HL-60/S4 treated with phorbol 12-myristate 13-acetate at 8.2 ng/mL for 4 days and 3 days (cell line): ENCODE data around the gene OR51B5.
"Not testable (repeated sequence)": the region's sequence is repeated elsewhere in the genome, so short reads cannot be mapped to it uniquely, and the experiment has no call there.

Experiments
- in situ Hi-C: fragments of 300-500 bp; cut with MboI; formaldehyde crosslinking; loops from 2 replicates; pipeline ENCODE4 v1.15.0; 2022; ENCODE audit warnings: low sequenced_read_pairs

Gene OR51B5

DNA sequence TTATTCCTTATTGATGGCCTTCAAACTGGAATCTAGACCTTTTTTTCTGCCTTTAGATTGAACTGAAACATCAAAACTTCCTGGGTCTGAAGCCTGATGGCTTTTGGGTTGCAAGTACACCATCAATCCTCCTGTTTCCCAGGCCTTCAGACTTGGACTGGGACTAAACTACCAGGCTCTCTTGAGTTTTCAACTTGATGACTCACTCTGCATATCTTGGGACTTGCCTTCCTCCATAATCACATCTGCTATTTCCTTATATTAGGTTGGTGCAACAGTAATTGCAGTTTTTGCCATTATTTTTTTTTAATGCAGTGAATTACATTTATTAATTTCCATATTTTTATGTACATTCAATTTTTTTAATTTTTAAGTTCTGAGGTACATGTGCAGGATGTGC lies 7.0 kb downstream of the OR51B5 start:
- in situ Hi-C loops, result no loop called here

- in situ Hi-C loops, result no loop called here
Measured at GRCh38 chr11:5335170-5335569, 8.2 kb downstream of the OR51B5 start.

- in situ Hi-C loops, result no loop called here
Measured at GRCh38 chr11:5324197-5324596, 19.1 kb downstream of the OR51B5 start, which contains the start of gene OR51B2. OR51B2 (minus strand) TSS chr11:5324297; CDS start chr11:5324297, 0 bp downstream.

DNA sequence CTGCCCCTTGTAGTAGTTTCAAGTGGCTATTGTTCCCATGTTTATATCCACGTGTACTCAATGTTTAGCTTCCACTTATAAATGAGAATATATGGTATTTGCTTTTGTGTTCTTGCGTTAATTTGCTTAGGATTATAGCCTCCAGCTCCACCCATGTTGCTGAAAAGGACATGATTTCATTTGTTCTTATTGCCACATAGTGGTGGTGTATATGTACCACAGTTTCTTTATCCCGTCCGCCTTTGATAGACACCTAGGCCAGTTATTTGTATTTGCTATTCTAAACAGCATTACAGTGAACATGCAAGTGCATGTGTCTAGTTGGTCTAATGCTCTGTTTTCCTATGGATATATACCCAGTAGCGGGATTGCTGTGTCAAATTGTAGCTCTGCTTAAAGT lies 26.0 kb downstream of the OR51B5 start:
- in situ Hi-C loops, result no loop called here

DNA sequence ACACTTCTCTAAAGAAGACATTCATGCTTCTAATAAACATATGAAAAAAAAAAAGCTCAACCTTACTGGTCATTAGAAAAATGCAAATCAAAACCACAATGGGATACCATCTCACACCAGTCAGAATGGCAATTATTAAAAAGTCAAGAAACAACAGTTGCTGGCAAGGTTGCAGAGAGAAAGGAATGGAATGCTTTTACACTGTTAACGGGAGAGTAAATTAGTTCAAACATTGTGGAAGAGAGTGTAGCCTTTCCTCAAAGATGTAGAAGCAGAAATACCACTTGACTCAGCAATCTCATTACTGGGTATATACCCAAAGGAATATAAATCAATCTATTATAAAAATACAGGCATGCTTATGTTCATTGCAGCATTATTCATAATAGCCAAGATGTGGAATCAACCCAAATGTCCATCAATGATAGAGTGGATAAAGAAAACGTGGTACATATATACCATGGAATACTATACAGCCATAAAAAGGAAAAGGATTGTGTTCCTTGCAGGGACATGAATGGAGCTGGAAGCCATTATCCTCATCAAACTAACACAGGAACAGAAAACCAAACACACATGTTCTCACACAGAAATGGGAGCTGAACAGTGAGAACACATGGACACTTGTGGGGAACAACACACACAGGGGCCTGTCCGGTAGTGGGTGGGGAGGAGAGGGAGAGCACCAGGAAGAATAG lies 29.8 kb downstream of the OR51B5 start:
- in situ Hi-C loops, result not testable (repeated sequence)

DNA sequence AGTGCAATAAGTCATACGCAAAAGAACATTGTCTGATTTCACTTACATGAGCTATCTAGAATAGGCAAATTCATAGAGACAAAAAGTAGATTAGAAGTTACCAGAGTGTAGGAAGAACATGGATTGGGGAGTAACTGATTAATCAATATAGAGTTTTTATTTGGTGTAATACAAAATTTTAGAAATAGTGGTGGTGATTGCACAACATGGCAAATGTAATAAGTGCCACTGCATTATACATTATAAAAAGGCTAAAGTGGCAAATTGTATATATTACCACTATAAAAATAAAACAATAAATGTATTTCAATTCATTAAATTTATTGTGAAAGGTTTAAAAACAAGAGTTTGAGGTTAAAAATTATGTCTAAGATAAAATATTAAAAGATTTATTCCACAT lies 32.9 kb downstream of the OR51B5 start:
- in situ Hi-C loops, result no loop called here

GRCh38 chr11:5307256-5308019 lies 35.9 kb downstream of the OR51B5 start:
- in situ Hi-C loops, result no loop called here

GRCh38 chr11:5304046-5304445 lies 39.3 kb downstream of the OR51B5 start:
- in situ Hi-C loops, result no loop called here

GRCh38 chr11:5303626-5304025 lies 39.7 kb downstream of the OR51B5 start:
- in situ Hi-C loops, result no loop called here

DNA sequence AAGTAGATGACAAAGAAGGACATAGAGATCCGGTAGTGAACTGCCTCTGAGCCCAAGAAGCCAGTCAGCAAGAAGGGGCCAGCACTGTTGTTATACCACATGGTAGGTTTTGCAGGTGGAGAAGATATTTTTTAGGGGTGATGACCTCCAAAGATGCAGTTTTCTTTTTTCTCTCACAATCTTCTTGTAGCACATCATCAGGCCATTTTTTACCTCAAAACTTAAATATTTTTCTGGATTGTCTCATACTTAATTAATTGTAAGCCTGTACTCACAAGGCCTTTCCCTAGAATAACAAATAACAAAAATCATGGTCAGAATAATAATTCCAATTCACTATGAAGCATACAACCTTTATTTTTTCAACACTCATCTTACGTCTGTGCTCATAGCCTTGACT lies 41.5 kb downstream of the OR51B5 start, which contains the start of gene OR51B4:
Gene OR51B4, minus strand, starts transcription at position 101 of the 400 bp plus-strand sequence. Its CDS starts 0 bp downstream, at position 101.
- in situ Hi-C loops, result no loop called here

DNA sequence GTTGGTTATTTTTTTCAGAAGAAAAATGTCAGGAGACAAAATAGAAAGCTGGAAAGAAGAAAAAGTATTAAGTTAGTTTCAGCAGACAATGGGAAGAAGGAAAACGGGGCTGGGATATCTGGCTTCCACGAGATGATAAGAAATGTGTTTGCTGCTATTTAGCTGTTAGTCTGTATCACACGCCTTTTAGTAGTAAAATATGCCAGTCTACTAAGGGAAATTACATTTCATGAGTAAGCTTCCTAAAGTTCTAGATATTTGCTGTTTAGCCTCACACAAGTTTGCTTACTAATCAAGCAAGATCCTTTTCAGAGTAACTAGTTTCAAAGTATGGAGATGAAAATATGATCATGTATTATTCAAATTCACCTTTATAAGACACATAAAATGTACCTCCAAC lies 43.1 kb downstream of the OR51B5 start:
- in situ Hi-C loops, result no loop called here

DNA sequence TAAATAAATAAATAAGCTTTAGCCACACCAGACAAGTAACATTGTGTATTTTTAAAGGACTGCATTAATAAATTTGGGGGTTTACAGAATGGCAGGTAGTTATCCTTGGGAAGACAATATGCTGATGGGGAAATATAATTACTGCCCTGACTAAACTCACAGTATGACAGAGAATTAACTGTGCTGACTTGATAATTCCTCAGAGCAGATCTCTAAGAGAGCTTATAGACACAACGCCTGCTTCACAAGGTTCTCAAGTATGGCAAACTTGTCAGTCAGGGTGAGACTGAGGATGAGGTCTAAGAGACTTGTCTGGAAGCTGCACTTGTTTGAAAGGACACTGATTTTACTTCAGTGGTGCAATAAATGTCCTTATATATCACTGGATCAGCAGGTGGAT lies 44.9 kb downstream of the OR51B5 start:
- in situ Hi-C loops, result no loop called here

DNA sequence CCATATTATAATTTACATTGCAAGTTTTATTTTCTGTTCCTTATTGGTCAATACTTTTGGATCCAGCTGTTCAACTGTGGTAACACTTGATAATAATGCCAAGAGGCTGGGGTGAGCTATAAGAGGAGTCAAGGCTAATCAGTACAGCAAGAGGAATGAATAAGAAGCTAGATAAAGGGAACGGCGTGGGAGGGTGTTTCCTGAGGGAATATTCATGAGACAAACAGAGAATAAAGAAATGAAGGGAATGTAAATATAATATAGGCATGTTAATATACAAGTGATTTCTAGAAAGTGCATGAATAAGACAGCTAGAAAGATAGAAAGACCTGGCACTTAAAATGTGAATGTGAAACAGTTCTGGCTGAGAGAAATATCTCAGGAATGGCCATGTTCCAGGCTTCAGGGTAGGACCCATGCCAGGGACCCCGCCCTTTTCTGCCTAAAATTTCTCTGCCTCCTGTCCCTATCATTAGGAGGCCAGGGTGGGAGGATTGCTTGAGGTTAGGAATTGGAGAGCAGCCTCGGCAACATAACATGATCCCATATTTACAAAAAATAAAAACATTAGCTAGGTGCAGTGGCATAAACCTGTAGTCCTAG lies 45.5 kb downstream of the OR51B5 start:
- in situ Hi-C loops, result no loop called here

GRCh38 chr11:5294342-5294995 lies 48.9 kb downstream of the OR51B5 start:
- in situ Hi-C loops, result not testable (repeated sequence)

DNA sequence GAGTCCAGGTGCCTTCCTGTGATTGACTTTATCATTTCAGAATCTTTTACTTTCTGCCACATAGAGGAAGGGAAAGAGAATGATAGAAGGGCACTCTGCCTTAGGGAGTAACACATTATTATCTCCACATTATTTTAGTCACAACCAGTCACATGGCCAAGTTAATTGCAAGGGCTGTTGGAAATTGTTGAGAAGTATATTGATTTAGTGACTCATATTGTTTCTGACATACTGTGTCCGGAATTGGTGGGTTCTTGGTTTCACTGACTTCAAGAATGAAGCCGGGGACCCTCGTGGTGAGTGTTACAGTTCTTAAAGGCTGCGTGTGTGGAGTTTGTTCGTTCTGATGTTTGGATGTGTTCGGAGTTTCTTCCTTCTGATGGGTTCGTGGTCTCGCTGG lies 50.3 kb downstream of the OR51B5 start:
- in situ Hi-C loops, result no loop called here
